Kidney epithelial cell (primary cell): Measurements from ENCODE around the gene TIPARP. TPM values are rescaled to one million over a fixed set of nuclear protein-coding genes. Genes with fewer than 3 reads are reported as not detected.

ENCODE experiments used
- DNase-seq: peaks from one replicate; pipeline ENCODE4 v3.0.0-alpha.2; 2010; ENCODE audit warnings: low read depth
- H3K27me3 ChIP-seq: 2 replicates; pipeline ENCODE4 v1.6.0; 2011; ENCODE audit warnings: low read length; ENCODE audit not compliant: control insufficient read depth, insufficient read depth
- H3K36me3 ChIP-seq: 2 replicates; pipeline ENCODE4 v1.5.1; 2011; ENCODE audit warnings: low read length; ENCODE audit not compliant: control insufficient read depth, insufficient read depth
- H3K4me3 ChIP-seq: 2 replicates; pipeline ENCODE4 v1.5.1; 2011; ENCODE audit warnings: low read depth, mild to moderate bottlenecking, control low read depth, low read length
- CTCF ChIP-seq: IDR thresholded peaks from 2 replicates; pipeline ENCODE4 v1.5.1; 2011; ENCODE audit warnings: mild to moderate bottlenecking, moderate library complexity, low read length, control low read depth, inconsistent platforms; ENCODE audit not compliant: insufficient read depth, poor library complexity, severe bottlenecking
- total RNA-seq: library from RNA; depleted of rRNA; stranded (reverse); fragments of >200 nt; gene quantifications from 2 replicates; pipeline ENCODE4 v1.2.3, GENCODE V29; 2015

Gene TIPARP
- total RNA-seq, 1 donor from 2014 or later, result 26.2 TPM

DNA sequence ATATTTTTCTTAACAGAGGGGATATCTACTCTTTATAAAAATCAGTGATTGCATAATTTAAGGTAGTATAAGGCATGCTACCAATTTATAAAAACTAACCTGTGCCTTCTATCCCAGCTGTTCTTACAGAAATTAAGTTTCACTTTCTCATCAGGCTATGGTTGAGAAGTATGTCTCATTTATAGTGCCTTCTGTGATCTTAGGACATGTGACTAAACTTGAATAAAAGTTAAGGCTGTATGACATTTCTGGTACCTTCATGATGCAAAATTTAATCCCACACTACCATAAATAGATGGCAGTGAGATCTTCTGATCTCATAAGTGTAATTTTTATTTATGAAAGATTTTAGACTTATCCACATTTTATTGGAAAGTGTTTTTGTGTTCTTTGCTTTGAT lies 12.6 kb downstream of the TIPARP start:
- H3K36me3 ChIP-seq, result no peaks in the 10 kb centered on the region
- no peak overlapping the region for H3K4me3 ChIP-seq
- H3K27me3 ChIP-seq, result no peaks in the 10 kb centered on the region
- no peak for TF ChIP-seq CTCF
- no peak for DNase-seq

GRCh38 chr3:156688632-156689452 lies 14.5 kb downstream of the TIPARP start:
- Histone ChIP-seq H3K36me3 (no peaks in the 10 kb centered on the region), H3K27me3 (no peaks in the 10 kb centered on the region), H3K4me3 (no peak overlapping the region)
- TF ChIP-seq CTCF, result no peak
- DNase-seq, result no peak

DNA sequence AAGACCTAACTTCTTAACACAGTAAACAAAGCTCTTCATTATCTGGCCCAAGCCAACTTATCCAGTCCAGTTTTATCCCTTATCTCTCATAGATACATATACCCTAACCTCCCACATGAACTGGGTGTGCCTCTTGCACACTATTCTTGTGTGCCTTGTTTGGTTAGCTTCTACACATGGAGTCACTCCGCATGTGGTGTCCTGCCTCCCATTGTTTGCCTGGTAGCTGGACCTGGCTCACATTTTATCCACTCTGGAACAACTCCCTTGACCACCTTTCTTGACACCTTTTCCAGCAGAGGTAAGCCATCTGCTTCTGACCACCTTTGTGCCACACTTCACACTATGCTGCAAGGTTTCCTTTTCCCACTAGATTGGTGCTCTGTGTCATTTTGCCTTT lies 15.2 kb downstream of the TIPARP start:
- no peak overlapping the region for H3K4me3 ChIP-seq
- no peaks in the 10 kb centered on the region for H3K36me3 ChIP-seq
- no peaks in the 10 kb centered on the region for H3K27me3 ChIP-seq
- no peak for DNase-seq
- TF ChIP-seq CTCF, result no peak

DNA sequence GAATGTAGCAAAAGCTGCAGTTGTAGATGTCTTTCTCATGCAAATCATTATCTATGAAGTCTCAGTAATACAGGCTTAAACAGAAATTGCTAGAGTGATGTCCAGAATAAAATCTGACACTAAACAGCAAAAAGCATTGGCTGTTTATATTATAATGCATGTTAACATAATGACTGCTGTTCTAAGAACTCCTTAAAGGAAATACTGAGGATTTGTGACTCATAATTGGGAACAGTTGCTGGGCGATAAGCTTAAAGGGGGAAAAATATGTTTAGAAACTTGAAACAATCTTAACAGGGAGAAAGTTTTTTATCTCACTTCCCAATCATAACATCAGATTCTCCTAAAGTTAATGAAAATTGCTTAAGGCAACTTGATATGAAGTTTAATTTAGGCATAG lies 17.5 kb downstream of the TIPARP start:
- no peak for TF ChIP-seq CTCF
- DNase-seq, result no peak
- no peaks in the 10 kb centered on the region for H3K36me3 ChIP-seq
- H3K4me3 ChIP-seq, result no peak overlapping the region
- no peaks in the 10 kb centered on the region for H3K27me3 ChIP-seq

GRCh38 chr3:156693166-156693565 lies 18.8 kb downstream of the TIPARP start:
- Histone ChIP-seq H3K27me3 (no peaks in the 10 kb centered on the region), H3K36me3 (no peaks in the 10 kb centered on the region), H3K4me3 (no peak overlapping the region)
- TF ChIP-seq CTCF, result no peak
- no peak for DNase-seq

- Histone ChIP-seq H3K4me3 (no peak overlapping the region), H3K36me3 (no peaks in the 10 kb centered on the region), H3K27me3 (no peaks in the 10 kb centered on the region)
- no peak for DNase-seq
- no peak for TF ChIP-seq CTCF
Measured at GRCh38 chr3:156694536-156694935, 20.1 kb downstream of the TIPARP start.
